SK-N-MC (cell line): ENCODE measurements around the gene SH3RF3.

Source experiments
- DNase-seq: peaks from one replicate; pipeline ENCODE4 v3.0.0-alpha.2; 2011; ENCODE audit warnings: low read depth, low spot score
- H3K27ac ChIP-seq: fragments of 200-600 bp; sonication (generic); 2 replicates; pipeline ENCODE4 v1.5.1; 2016; ENCODE audit warnings: mixed run types
- H3K36me3 ChIP-seq: fragments of 200-600 bp; sonication (generic); 2 replicates; pipeline ENCODE4 v1.6.1; 2017; ENCODE audit warnings: antibody characterized with exemption, low read length, mixed read lengths; ENCODE audit not compliant: insufficient read depth
- H3K4me3 ChIP-seq: fragments of 200-600 bp; sonication (generic); 2 replicates; pipeline ENCODE4 v1.5.1; 2016
- H3K9ac ChIP-seq: fragments of 200-600 bp; sonication (generic); 2 replicates; pipeline ENCODE4 v1.8.0; 2017; ENCODE audit warnings: mixed run types, mixed read lengths; ENCODE audit not compliant: insufficient read length
- H3K9me3 ChIP-seq: fragments of 200-600 bp; sonication (generic); 2 replicates; pipeline ENCODE4 v1.6.1; 2017; ENCODE audit warnings: low read depth, mild to moderate bottlenecking, antibody characterized with exemption, low read length, moderate library complexity, mixed read lengths
- EZH2 ChIP-seq: fragments of 200-600 bp; sonication (generic); IDR thresholded peaks from one replicate; pipeline ENCODE4 v1.6.1; 2017; ENCODE audit warnings: antibody characterized with exemption
- FOXP2 ChIP-seq: optimal IDR thresholded peaks from 2 replicates; pipeline ENCODE3; 2011; ENCODE audit warnings: mild to moderate bottlenecking, moderate library complexity; ENCODE audit not compliant: insufficient read depth; ENCODE audit errors: extremely low read length, control extremely low read depth
- POLR2AphosphoS5 ChIP-seq: IDR thresholded peaks from 2 replicates; pipeline ENCODE4 v1.6.1; 2012; ENCODE audit warnings: mild to moderate bottlenecking, low read depth, low read length, borderline replicate concordance

The SH3RF3 gene

DNA sequence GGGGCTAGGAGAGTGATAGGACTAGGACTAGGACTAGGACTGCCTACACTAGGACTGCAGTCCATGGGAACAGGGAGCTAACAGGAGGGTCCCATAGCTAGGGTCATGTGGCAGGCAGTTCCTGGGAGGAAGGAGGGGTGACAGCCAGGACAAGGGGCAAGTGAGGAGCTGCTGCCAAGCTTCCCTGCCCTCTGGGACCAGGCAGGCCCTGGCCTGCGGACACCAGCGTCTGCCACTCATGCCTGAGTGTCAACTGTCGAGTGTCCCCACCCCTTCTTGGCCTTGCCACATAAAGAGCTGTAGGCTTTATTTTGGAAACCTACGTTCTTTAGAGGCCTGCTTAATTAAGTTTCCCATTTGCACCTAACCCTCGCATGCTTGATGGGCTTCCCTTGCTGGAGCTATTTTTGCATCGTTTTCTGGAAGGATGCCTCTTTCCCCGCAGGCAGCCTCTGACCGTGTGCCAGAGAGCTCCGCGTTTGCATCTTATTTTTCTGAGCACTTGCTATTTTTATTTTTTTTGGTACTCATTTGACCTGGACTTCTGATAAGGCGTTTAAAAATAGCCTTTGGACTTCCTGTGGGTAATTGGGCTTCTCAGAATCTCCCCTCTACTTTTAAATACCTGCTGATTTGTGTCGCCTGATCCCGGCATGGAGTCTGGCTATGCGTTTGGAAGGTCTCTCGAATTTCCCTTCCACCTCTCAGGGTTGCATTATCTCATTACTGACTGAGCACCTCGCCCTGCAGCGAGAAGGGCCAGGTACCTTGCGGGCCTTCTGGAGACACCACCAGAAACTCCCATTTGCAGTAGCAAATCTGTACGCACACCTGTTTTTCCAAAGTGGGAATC, 66.4 kb downstream of the SH3RF3 start:
- H3K9ac ChIP-seq: no peak overlapping the region
- TF ChIP-seq EZH2: no peak
- TF ChIP-seq FOXP2: no peak
- no peak for DNase-seq

DNA sequence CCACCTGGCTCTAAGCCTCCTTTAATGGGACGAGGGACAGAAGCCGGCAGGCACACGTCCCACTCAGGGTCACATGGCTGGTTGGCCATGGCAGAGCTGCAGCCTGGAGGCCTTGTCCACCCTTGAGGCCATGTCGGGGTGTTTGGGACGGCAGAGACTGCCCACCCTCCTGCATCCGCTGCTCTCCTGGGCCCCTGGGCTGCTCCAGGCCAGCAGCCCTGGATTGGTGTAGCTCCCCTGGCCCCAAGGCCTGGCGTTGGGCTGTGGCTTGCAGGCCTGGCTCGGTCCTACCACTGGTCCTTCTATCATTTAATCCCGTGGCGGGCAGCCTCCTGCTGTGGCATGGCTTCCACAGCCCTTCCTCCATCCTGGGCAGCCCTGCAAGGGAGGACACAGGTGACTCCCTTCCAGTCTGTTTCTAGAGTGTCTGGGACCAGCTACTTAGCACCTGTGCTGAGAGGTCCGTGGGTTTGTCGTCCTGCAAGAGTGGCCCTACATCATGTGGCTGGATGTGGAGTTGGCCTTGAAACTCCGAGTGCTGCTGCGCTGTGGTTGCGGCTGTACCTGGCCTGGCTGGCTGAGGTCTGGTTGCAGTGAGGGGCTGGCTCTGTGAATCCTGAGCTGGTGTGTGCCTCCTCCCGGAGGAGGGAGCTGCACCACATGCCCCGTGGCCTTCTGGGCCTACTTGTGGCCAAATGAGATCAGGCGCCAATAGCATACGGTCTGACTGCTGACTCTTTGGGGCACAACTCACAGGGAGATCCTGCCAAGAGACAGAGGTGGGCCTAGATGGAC, 67.3 kb downstream of the SH3RF3 start:
- no peak for DNase-seq
- H3K36me3 ChIP-seq: no peaks in the 10 kb centered on the region
- no peak overlapping the region for H3K9ac ChIP-seq
- no peak overlapping the region for H3K4me3 ChIP-seq
- no peaks in the 10 kb centered on the region for H3K9me3 ChIP-seq
- no peak for TF ChIP-seq EZH2
- no peak for TF ChIP-seq FOXP2
- no peak for TF ChIP-seq POLR2AphosphoS5
- H3K27ac ChIP-seq: no peak overlapping the region

More for the DNA sequence above, 66.4 kb downstream of the SH3RF3 start:
- Histone ChIP-seq H3K27ac (no peak overlapping the region), H3K36me3 (no peaks in the 10 kb centered on the region), H3K9me3 (no peaks in the 10 kb centered on the region), H3K4me3 (no peak overlapping the region)

DNA sequence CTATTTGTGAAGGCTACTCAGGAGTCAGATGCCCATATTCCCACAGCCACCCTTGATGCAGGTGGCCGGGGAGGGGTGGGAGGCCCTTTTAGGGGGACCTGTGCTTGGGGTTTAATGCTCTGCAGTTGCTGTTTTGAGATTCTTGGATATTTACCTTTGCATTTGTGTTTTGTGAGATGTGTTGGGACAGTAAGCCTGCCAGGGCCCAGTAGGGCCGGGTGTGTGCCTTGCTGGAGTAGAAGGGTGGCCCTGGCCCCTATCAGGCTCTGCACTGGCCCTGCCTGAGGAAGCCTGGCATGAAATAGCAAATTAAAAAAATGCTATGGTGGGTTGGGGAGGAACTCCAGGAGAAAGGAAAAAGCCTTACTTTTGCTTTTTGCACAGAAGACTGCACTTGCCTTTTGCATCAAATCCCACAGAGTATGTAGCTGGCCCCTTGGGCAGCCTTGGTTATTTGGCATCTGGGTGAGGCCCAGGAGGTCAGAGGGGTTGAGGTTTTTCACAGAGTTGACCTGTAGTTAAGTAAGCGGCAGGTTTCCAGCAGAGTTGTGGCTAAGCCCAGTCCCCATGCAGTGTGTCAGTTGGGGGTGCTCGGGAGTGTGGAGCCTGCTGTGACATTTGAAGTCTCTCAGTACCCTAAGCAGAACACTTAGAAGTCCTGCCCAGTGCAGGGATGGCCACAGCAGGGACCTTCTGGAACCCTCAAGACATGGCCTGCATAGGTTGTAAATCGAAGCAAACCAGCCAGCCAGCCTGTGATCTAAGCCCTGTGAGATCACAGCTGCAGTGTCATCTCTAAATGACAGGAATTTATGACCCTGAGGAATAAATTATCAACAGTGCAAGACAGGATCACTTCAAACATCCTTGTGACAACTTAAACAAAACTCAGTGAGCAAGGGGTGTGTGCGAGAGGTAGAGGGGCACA, 68.8 kb downstream of the SH3RF3 start:
- Histone ChIP-seq H3K27ac (no peak overlapping the region), H3K36me3 (no peaks in the 10 kb centered on the region), H3K9ac (no peak overlapping the region), H3K9me3 (no peaks in the 10 kb centered on the region), H3K4me3 (no peak overlapping the region)
- TF ChIP-seq EZH2 (no peak), POLR2AphosphoS5 (no peak), FOXP2 (no peak)
- DNase-seq: no peak

DNA sequence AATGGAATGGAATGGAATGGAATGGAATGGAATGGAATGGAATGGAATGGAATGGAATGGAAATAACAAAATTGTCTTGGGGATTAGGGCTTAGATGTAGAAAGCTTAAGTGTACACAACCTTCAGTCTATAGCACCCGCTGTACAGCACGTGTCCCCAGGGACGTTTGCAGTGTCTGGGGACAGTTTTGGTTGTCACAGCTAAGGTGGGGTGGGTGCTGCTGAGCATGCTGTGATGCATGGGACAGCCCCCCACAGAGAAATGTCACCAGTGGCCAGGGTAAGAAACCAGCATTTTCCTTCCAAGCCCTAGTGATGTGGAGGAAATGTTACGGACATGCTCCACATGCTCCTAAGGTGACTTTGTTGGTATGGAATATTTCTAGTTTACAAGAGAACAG, 70.8 kb downstream of the SH3RF3 start:
- Histone ChIP-seq H3K27ac (no peak overlapping the region), H3K9ac (no peak overlapping the region), H3K36me3 (no peaks in the 10 kb centered on the region), H3K4me3 (no peak overlapping the region), H3K9me3 (no peaks in the 10 kb centered on the region)
- no peak for DNase-seq
- TF ChIP-seq EZH2 (no peak), FOXP2 (no peak), POLR2AphosphoS5 (no peak)

DNA sequence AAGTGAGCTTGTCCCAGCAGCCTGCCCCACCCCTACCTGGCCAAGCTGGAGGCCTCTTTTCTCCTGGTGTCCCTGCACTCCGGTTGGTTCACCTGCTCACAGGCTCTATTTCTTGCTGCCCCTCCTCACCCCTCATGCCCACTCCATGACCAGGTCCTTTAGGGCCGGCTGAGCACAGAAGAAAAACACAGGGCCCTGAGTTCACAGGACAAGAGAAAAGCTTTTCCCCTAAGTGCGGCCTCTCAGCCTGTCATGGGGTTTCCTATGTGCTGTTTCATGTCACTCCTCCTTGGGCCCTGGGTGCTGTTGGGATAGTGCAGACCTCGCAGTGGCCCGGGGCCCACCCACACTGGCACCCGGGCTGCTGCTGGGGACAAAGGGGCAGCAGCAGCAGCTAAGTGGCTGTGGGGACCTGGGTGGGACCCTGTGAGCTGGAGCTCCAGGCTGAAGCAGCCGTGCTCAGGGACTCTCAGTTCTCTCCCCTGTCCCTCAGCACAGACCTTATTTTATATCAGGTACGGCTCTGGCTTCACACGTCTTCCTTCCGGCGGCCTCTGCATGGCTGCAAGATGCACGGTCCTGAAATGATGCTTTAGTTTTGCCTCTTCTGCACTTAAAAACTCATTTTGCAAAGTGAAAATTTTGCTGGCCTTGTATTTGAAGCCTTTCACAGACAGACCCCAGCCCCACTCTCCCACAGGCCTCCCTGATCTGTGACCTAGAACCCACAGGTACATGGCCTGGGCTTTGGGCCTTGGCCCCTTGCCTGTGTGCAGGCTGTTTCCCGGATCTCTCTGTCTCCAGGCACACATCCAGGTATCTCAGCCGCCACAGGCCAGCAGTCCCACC, 71.8 kb downstream of the SH3RF3 start:
- H3K36me3 ChIP-seq: no peaks in the 10 kb centered on the region
- no peak for DNase-seq
- no peak overlapping the region for H3K27ac ChIP-seq
- H3K9me3 ChIP-seq: no peaks in the 10 kb centered on the region
- H3K4me3 ChIP-seq: no peak overlapping the region
- no peak overlapping the region for H3K9ac ChIP-seq
- TF ChIP-seq POLR2AphosphoS5 (no peak), FOXP2 (no peak), EZH2 (no peak)

DNA sequence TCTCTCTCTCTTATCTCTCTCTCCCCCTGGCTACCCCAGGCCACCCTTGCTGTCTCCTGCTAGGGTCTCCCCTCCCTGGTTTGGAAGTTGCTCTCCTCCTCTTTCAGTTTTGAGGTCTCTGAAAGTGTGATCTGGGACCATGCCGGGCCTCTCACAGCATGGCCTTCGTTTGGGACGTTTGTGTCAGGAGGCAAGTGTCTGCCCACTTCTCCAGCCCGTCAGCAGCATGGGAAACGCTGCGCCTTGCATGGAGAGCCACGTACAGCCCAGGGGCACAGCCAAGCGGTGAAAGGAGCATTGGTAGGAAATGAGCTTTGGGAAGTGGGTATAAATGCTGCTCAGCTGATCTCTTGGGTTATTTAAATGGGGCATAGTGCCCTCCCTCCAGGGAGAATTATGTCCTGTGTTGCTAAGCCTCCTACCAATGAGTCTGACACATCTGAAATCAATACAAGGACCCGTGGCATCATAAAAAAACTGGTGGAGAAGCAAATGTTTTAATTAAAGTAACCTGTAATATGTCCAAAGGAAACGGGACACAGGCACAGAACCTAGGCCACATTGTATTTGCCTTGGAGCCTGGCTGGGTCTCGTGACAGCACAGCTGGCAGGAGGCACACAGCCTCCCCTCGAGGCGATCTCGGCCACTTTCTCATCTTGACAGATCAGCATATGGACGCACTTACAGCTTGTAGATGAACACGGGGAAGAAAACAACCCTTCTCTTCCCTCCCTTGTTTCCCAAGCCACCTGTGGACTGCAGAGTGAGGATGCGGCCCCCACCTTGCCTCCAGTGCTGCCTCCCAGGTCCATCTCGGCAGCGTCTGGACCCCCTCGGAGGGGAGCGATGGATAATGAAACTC, 72.7 kb downstream of the SH3RF3 start:
- Histone ChIP-seq H3K4me3 (no peak overlapping the region), H3K36me3 (no peaks in the 10 kb centered on the region), H3K9ac (no peak overlapping the region), H3K9me3 (no peaks in the 10 kb centered on the region), H3K27ac (no peak overlapping the region)
- TF ChIP-seq POLR2AphosphoS5: no peak
- TF ChIP-seq EZH2: no peak
- no peak for TF ChIP-seq FOXP2
- DNase-seq: no peak

DNA sequence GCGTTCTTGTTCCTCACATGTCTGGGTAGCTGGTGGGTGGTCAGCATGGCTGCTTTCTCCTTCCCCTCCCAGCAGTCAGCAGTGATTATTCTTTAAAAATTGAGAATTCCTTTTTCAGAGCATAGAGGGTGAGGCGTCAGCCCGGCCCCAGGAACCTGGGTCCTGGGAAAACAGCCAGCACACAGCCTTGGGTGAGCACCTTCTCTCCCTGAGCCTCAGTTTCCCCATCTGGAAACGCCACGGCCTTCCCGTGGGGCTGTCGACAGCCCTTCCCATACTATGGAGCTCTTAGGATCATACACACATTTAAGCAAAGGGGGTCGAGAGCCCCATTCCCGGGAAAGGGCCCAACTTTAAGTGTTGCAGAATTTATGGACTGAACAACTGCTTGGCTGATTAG, 73.5 kb downstream of the SH3RF3 start:
- DNase-seq: no peak
- H3K36me3 ChIP-seq: no peaks in the 10 kb centered on the region
- no peak overlapping the region for H3K9ac ChIP-seq
- no peak overlapping the region for H3K4me3 ChIP-seq
- H3K9me3 ChIP-seq: no peaks in the 10 kb centered on the region
- no peak overlapping the region for H3K27ac ChIP-seq
- no peak for TF ChIP-seq POLR2AphosphoS5
- TF ChIP-seq FOXP2: no peak
- TF ChIP-seq EZH2: no peak
